ENCODE results near the gene FOXC1. TPM values are rescaled to one million over a fixed set of nuclear protein-coding genes. Genes with fewer than 3 reads are reported as not detected.

Gene FOXC1
- total and polyA plus RNA-seq, 9 of the 15 experiments (the other 6 are each of a cell fraction or from before 2014, with no cell fraction given): not detected

DNA sequence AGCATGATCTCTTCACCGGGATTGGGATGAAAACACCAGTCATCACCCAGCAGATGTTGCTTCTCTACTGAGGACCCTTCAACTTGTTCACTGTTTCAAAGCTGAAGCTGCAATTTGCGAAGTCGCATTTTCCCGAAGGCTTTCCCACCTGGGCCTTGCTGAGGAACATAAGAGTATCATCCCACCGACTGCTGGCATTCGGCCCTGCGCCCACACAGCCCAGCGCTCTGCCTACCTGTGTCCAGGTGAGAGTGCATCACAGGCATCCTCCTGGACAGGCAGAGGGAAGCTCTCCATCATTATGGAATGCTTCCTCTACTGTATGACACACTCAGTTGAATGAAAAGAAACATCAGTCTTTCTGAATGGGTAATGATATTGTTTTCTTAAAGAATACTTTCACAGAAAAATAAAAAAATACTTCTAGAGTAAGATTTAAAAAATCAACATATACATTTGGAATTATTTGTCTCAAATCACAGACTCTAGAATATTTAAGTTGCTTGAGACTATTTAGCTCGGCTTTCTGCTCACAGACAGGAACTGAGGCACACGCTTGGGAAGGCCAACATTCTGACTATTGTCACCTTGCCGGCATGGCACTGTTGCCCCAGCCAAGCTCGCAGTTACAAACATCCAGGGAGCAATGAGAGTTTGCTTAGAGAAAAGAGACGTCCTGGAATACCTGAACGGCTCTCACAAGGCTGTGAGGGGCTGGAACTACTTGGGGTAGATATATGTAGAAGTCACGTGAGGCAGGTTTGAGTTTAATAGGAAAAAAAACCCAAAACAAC, 48.7 kb downstream of the FOXC1 start (continued):
- TF ChIP-seq RFX7 (CRISPR knock-in tag; IDR thresholded peaks at IDR 0.05) (no peak), SNIP1 (IDR thresholded peaks at IDR 0.05; ENCODE audit: low read depth) (no peak), ZNF274 (IDR thresholded peaks at IDR 0.05; ENCODE audit: borderline replicate concordance, low read depth, low read length) (no peak)
- TF ChIP-seq, protein P1, sequence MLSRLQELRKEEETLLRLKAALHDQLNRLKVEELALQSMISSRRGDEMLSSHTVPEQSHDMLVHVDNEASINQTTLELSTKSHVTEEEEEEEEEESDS (CRISPR knock-in tag; IDR thresholded peaks at IDR 0.05): no peak
- TF ChIP-seq, protein P2, sequence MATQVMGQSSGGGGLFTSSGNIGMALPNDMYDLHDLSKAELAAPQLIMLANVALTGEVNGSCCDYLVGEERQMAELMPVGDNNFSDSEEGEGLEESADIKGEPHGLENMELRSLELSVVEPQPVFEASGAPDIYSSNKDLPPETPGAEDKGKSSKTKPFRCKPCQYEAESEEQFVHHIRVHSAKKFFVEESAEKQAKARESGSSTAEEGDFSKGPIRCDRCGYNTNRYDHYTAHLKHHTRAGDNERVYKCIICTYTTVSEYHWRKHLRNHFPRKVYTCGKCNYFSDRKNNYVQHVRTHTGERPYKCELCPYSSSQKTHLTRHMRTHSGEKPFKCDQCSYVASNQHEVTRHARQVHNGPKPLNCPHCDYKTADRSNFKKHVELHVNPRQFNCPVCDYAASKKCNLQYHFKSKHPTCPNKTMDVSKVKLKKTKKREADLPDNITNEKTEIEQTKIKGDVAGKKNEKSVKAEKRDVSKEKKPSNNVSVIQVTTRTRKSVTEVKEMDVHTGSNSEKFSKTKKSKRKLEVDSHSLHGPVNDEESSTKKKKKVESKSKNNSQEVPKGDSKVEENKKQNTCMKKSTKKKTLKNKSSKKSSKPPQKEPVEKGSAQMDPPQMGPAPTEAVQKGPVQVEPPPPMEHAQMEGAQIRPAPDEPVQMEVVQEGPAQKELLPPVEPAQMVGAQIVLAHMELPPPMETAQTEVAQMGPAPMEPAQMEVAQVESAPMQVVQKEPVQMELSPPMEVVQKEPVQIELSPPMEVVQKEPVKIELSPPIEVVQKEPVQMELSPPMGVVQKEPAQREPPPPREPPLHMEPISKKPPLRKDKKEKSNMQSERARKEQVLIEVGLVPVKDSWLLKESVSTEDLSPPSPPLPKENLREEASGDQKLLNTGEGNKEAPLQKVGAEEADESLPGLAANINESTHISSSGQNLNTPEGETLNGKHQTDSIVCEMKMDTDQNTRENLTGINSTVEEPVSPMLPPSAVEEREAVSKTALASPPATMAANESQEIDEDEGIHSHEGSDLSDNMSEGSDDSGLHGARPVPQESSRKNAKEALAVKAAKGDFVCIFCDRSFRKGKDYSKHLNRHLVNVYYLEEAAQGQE (IDR thresholded peaks at IDR 0.05; ENCODE audit: borderline replicate concordance): no peak
- TF ChIP-seq, protein P2 (CRISPR knock-in tag; IDR thresholded peaks at IDR 0.05; ENCODE audit: low read depth): no peak

Measured in K562 (cell line).